OCI-LY3 (cell line): ENCODE measurements around the gene GGA2.

ENCODE experiments used
- CTCF ChIP-seq: fragments of 200-600, 300-600 bp; sonication (generic); IDR thresholded peaks from 2 replicates; pipeline ENCODE4 v1.5.1; 2014; ENCODE audit warnings: antibody characterized with exemption, low read length, low read depth
- EZH2phosphoT487 ChIP-seq: fragments of 200-600 bp; shearing (Covaris generic); IDR thresholded peaks from 2 replicates; pipeline ENCODE4 v1.6.1; 2018; ENCODE audit warnings: antibody characterized with exemption, mixed run types, low read depth

- TF ChIP-seq CTCF (no peak), EZH2phosphoT487 (no peak)
Measured at GRCh38 chr16:23524886-23525285, 14.6 kb upstream of the GGA2 start.
